Measurements from ENCODE around the gene IGF2R. TPM values are rescaled to one million over a fixed set of nuclear protein-coding genes. Genes with fewer than 3 reads are reported as not detected.

Gene IGF2R
- total RNA-seq, 1 experiment from 2014 or later = 127 TPM

GRCh38 chr6:160050022-160050421 is 81.1 kb downstream of the IGF2R start:
- H3K36me3 Mint-ChIP-seq (ENCODE audit: insufficient read depth, unreplicated experiment) = peaks cover 32% of the 10 kb centered on the region
- intact Hi-C loops (cut with micrococcal nuclease; ENCODE audit: unreplicated experiment) = no loop called here
- H3K9me3 Mint-ChIP-seq (ENCODE audit: low read depth, unreplicated experiment) = no peaks in the 10 kb centered on the region
- TF ChIP-seq, protein P1, sequence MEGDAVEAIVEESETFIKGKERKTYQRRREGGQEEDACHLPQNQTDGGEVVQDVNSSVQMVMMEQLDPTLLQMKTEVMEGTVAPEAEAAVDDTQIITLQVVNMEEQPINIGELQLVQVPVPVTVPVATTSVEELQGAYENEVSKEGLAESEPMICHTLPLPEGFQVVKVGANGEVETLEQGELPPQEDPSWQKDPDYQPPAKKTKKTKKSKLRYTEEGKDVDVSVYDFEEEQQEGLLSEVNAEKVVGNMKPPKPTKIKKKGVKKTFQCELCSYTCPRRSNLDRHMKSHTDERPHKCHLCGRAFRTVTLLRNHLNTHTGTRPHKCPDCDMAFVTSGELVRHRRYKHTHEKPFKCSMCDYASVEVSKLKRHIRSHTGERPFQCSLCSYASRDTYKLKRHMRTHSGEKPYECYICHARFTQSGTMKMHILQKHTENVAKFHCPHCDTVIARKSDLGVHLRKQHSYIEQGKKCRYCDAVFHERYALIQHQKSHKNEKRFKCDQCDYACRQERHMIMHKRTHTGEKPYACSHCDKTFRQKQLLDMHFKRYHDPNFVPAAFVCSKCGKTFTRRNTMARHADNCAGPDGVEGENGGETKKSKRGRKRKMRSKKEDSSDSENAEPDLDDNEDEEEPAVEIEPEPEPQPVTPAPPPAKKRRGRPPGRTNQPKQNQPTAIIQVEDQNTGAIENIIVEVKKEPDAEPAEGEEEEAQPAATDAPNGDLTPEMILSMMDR (IDR thresholded peaks at IDR 0.05; ENCODE audit: unreplicated experiment) = no peak
- H3K27ac Mint-ChIP-seq (ENCODE audit: unreplicated experiment) = no peak overlapping the region
- no peaks in the 10 kb centered on the region for H3K4me1 Mint-ChIP-seq (ENCODE audit: low read depth, unreplicated experiment)
- no peaks in the 10 kb centered on the region for H3K27me3 Mint-ChIP-seq (ENCODE audit: unreplicated experiment)
- DNase-seq = no peak
- CTCF ChIA-PET = no interaction called here
- BruUV-seq (replicated peaks) = no TSS peak
- no peak overlapping the region for H3K4me3 Mint-ChIP-seq (ENCODE audit: low read depth, unreplicated experiment)

- BruUV-seq (replicated peaks) = no TSS peak
- Mint-ChIP-seq H3K9me3 (ENCODE audit: low read depth, unreplicated experiment) (no peaks in the 10 kb centered on the region), H3K4me3 (ENCODE audit: low read depth, unreplicated experiment) (no peak overlapping the region), H3K27me3 (ENCODE audit: unreplicated experiment) (no peaks in the 10 kb centered on the region), H3K27ac (ENCODE audit: unreplicated experiment) (no peak overlapping the region), H3K36me3 (ENCODE audit: insufficient read depth, unreplicated experiment) (peaks cover 18% of the 10 kb centered on the region), H3K4me1 (ENCODE audit: low read depth, unreplicated experiment) (no peaks in the 10 kb centered on the region)
- CTCF ChIA-PET = no interaction called here
- no peak for DNase-seq
- TF ChIP-seq, protein P1 (IDR thresholded peaks at IDR 0.05; ENCODE audit: unreplicated experiment) = no peak
- intact Hi-C loops (cut with micrococcal nuclease; ENCODE audit: unreplicated experiment) = no loop called here
Observed at GRCh38 chr6:160051390-160051789, 82.5 kb downstream of the IGF2R start.

DNA sequence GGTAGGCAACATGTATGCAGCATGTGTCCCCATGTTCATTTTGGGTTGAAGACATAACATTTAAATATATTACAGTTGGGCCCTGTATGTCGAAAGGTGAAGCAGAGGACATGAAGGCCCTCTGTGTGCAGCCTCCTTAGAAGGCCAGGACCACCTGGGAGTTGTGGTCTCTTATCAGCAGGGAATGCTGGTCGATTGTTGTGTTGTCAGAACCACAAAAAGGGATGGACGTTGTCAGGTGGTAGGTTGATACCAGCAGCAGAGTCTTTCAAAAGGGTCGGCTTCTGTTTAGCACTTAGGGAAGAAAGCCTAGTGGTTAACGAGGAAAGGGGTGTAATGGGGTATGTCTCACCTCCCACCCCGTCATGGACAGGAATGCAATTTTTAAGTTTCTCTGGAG is 85.4 kb downstream of the IGF2R start:
- no peak overlapping the region for H3K4me3 Mint-ChIP-seq (ENCODE audit: low read depth, unreplicated experiment)
- no peaks in the 10 kb centered on the region for H3K27me3 Mint-ChIP-seq (ENCODE audit: unreplicated experiment)

GRCh38 chr6:160054913-160055312 is 86.0 kb downstream of the IGF2R start:
- no peak for DNase-seq
- Mint-ChIP-seq H3K9me3 (ENCODE audit: low read depth, unreplicated experiment) (no peaks in the 10 kb centered on the region), H3K27me3 (ENCODE audit: unreplicated experiment) (no peaks in the 10 kb centered on the region), H3K36me3 (ENCODE audit: insufficient read depth, unreplicated experiment) (peaks cover 16% of the 10 kb centered on the region), H3K4me1 (ENCODE audit: low read depth, unreplicated experiment) (no peaks in the 10 kb centered on the region), H3K4me3 (ENCODE audit: low read depth, unreplicated experiment) (no peak overlapping the region), H3K27ac (ENCODE audit: unreplicated experiment) (no peak overlapping the region)
- BruUV-seq (replicated peaks) = no TSS peak
- TF ChIP-seq, protein P1 (IDR thresholded peaks at IDR 0.05; ENCODE audit: unreplicated experiment) = no peak
- intact Hi-C loops (cut with micrococcal nuclease; ENCODE audit: unreplicated experiment) = no loop called here
- CTCF ChIA-PET = no interaction called here

More for the DNA sequence above, 85.4 kb downstream of the IGF2R start:
- peaks cover 16% of the 10 kb centered on the region for H3K36me3 Mint-ChIP-seq (ENCODE audit: insufficient read depth, unreplicated experiment)
- BruUV-seq (replicated peaks) = no TSS peak
- intact Hi-C loops (cut with micrococcal nuclease; ENCODE audit: unreplicated experiment) = no loop called here
- H3K27ac Mint-ChIP-seq (ENCODE audit: unreplicated experiment) = no peak overlapping the region
- CTCF ChIA-PET = interaction anchor here (0.6 kb wide), 1 partner anchor 1140 kb away, joined by 3 read pairs; no protein-coding TSS in a partner anchor
- DNase-seq = no peak
- H3K9me3 Mint-ChIP-seq (ENCODE audit: low read depth, unreplicated experiment) = no peaks in the 10 kb centered on the region
- TF ChIP-seq, protein P1 (IDR thresholded peaks at IDR 0.05; ENCODE audit: unreplicated experiment) = no peak
- H3K4me1 Mint-ChIP-seq (ENCODE audit: low read depth, unreplicated experiment) = no peaks in the 10 kb centered on the region

All from Calu3 (cell line).